DOHH2 (cell line): ENCODE measurements around the gene MGMT.

ENCODE experiments used
- H3F3A ChIP-seq: fragments of 200-600 bp; sonication (generic), shearing (Covaris generic); 2 replicates; pipeline ENCODE4 v1.6.0; 2016; ENCODE audit warnings: antibody characterized with exemption, mild to moderate bottlenecking; ENCODE audit not compliant: control insufficient read depth, insufficient read depth
- H3K27ac ChIP-seq: fragments of 200-600 bp; sonication (generic); 2 replicates; pipeline ENCODE4 v1.5.1; 2014; ENCODE audit warnings: low read depth, mild to moderate bottlenecking, low read length, moderate library complexity
- H3K27me3 ChIP-seq: fragments of 200-600 bp; sonication (generic); 2 replicates; pipeline ENCODE4 v1.6.1; 2014; ENCODE audit warnings: mild to moderate bottlenecking, low read length, mixed read lengths; ENCODE audit not compliant: control insufficient read depth
- H3K36me3 ChIP-seq: fragments of 200-600 bp; sonication (generic); 2 replicates; pipeline ENCODE4 v1.6.1; 2014; ENCODE audit warnings: mild to moderate bottlenecking, low read length, moderate library complexity, mixed read lengths; ENCODE audit not compliant: control insufficient read depth
- H3K4me1 ChIP-seq: fragments of 200-600 bp; sonication (generic); 2 replicates; pipeline ENCODE4 v1.6.1; 2014; ENCODE audit warnings: mild to moderate bottlenecking, low read length, mixed read lengths; ENCODE audit not compliant: control insufficient read depth
- H3K4me2 ChIP-seq: fragments of 200-600 bp; sonication (generic); 2 replicates; pipeline ENCODE4 v1.6.0; 2014; ENCODE audit warnings: mild to moderate bottlenecking, low read length, moderate library complexity
- H3K4me3 ChIP-seq: fragments of 200-600 bp; sonication (generic); 2 replicates; pipeline ENCODE4 v1.5.1; 2014; ENCODE audit warnings: mild to moderate bottlenecking, low read length, mixed read lengths
- H3K79me2 ChIP-seq: fragments of 200-600 bp; sonication (generic); 2 replicates; pipeline ENCODE4 v1.6.1; 2014; ENCODE audit warnings: mild to moderate bottlenecking, low read length, mixed read lengths; ENCODE audit not compliant: control insufficient read depth
- H3K9me2 ChIP-seq: fragments of 200-600 bp; sonication (generic); replicated peaks from 2 replicates; pipeline ENCODE4 v1.6.1; 2014; ENCODE audit warnings: mild to moderate bottlenecking, low read length, mixed read lengths; ENCODE audit not compliant: control insufficient read depth
- H3K9me3 ChIP-seq: fragments of 200-600 bp; sonication (generic); 2 replicates; pipeline ENCODE4 v1.6.1; 2014; ENCODE audit warnings: antibody characterized with exemption, low read length, mixed read lengths; ENCODE audit not compliant: control insufficient read depth, insufficient read depth
- H4K20me1 ChIP-seq: fragments of 200-600 bp; sonication (generic); 2 replicates; pipeline ENCODE4 v1.6.0; 2014; ENCODE audit warnings: low read depth, mild to moderate bottlenecking, antibody characterized with exemption, low read length, moderate library complexity; ENCODE audit not compliant: control insufficient read depth, insufficient read depth
- CTCF ChIP-seq: fragments of 200-600 bp; sonication (generic); IDR thresholded peaks from one replicate; pipeline ENCODE4 v1.5.1; 2014; ENCODE audit warnings: antibody characterized with exemption, mild to moderate bottlenecking, low read depth, low read length; ENCODE audit not compliant: poor library complexity, severe bottlenecking
- EZH2phosphoT487 ChIP-seq: fragments of 200-600 bp; sonication (generic); IDR thresholded peaks from 2 replicates; pipeline ENCODE4 v1.6.1; 2017; ENCODE audit warnings: borderline replicate concordance, mild to moderate bottlenecking, antibody characterized with exemption, low read length, moderate library complexity, mixed read lengths

The MGMT gene

GRCh38 chr10:129815898-129816655 is 349.0 kb downstream of the MGMT start:
- Histone ChIP-seq H4K20me1 (no peaks in the 10 kb centered on the region), H3K9me2 (no peaks in the 10 kb centered on the region), H3K4me1 (no peaks in the 10 kb centered on the region), H3F3A (no peaks in the 10 kb centered on the region), H3K36me3 (no peaks in the 10 kb centered on the region), H3K27me3 (no peaks in the 10 kb centered on the region), H3K79me2 (no peaks in the 10 kb centered on the region), H3K27ac (no peak overlapping the region), H3K4me2 (no peak overlapping the region), H3K4me3 (no peak overlapping the region), H3K9me3 (no peaks in the 10 kb centered on the region)
- TF ChIP-seq CTCF = no peak
- no peak for TF ChIP-seq EZH2phosphoT487

GRCh38 chr10:129816656-129817045 is 349.6 kb downstream of the MGMT start:
- H3K36me3 ChIP-seq = no peaks in the 10 kb centered on the region
- no peak for TF ChIP-seq CTCF
- no peak for TF ChIP-seq EZH2phosphoT487
- no peaks in the 10 kb centered on the region for H3K9me3 ChIP-seq
- no peaks in the 10 kb centered on the region for H3K4me1 ChIP-seq
- no peaks in the 10 kb centered on the region for H3K79me2 ChIP-seq
- H4K20me1 ChIP-seq = no peaks in the 10 kb centered on the region
- no peaks in the 10 kb centered on the region for H3K27me3 ChIP-seq
- no peaks in the 10 kb centered on the region for H3F3A ChIP-seq
- H3K4me3 ChIP-seq = no peak overlapping the region
- H3K9me2 ChIP-seq = no peaks in the 10 kb centered on the region
- no peak overlapping the region for H3K27ac ChIP-seq
- no peak overlapping the region for H3K4me2 ChIP-seq
